HCT116 (cell line): ENCODE data around the gene ATG5.

Experiments
- CBX3 ChIP-seq: IDR thresholded peaks from 2 replicates; pipeline ENCODE4 v1.6.1; 2012; ENCODE audit warnings: low read depth
- CTCF ChIP-seq, 3 experiments: fragments of 200-600 bp in 1 of 3; sonication (generic) in 1 of 3; IDR thresholded peaks in 2 of 3; conservative IDR thresholded peaks in 1 of 3; 2 replicates each; pipeline ENCODE4 v1.5.1; 2012 to 2017; ENCODE audit warnings: low read depth in 2 of 3, low read length in 2 of 3, antibody characterized with exemption in 1 of 3, borderline replicate concordance in 1 of 3, control low read depth in 1 of 3, mild to moderate bottlenecking in 1 of 3, mixed read lengths in 1 of 3, mixed run types in 1 of 3, moderate library complexity in 1 of 3; ENCODE audit not compliant: insufficient read depth in 1 of 3
- EGR1 ChIP-seq: IDR thresholded peaks from 2 replicates; pipeline ENCODE4 v1.6.1; 2012; ENCODE audit warnings: low read depth
- EZH2 ChIP-seq: fragments of 200-600 bp; sonication (generic); IDR thresholded peaks from 2 replicates; pipeline ENCODE4 v1.6.1; 2017; ENCODE audit warnings: antibody characterized with exemption, mixed run types
- POLR2A ChIP-seq: IDR thresholded peaks from 2 replicates; pipeline ENCODE4 v1.7.0; 2011; ENCODE audit warnings: borderline replicate concordance; ENCODE audit not compliant: insufficient read depth, insufficient read length; ENCODE audit errors: extremely low read depth
- POLR2AphosphoS5 ChIP-seq: IDR thresholded peaks from 2 replicates; pipeline ENCODE4 v1.6.1; 2011; ENCODE audit warnings: mild to moderate bottlenecking, low read depth, low read length, moderate library complexity
- RAD21 ChIP-seq: IDR thresholded peaks from 2 replicates; pipeline ENCODE4 v1.6.1; 2012; ENCODE audit warnings: low read depth, mild to moderate bottlenecking
- SP1 ChIP-seq: IDR thresholded peaks from 2 replicates; pipeline ENCODE4 v1.6.1; 2012; ENCODE audit warnings: low read depth

DNA sequence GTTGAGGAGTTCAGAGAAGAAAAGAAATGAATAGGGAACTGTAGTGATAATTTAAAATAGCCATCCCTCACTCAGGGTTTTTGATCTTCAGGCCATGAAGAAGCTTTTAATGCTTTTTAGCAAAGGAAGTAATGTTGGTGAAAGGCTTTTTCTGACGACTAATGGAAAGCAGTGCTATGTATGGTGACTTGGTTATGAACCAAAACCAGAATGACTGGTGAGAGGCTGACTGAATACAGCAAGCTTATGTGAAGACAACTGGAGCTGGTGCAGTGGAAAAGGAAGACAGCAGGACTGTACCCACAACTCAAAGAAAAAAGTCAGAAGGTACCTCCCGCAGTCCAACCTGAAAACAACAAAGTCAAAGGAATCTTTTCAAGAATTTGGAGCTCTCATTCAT, 120.6 kb downstream of the ATG5 start:
- TF ChIP-seq CTCF (IDR thresholded peaks at IDR 0.05 in 2 of 3, conservative IDR thresholded peaks at IDR 0.05 in 1 of 3; ENCODE audit: borderline replicate concordance in 1 of 3, insufficient read depth in 1 of 3, low read depth in 2 of 3, low read length in 2 of 3) (no peak), SP1 (no peak), POLR2AphosphoS5 (no peak), RAD21 (no peak), CBX3 (no peak), POLR2A (no peak), EGR1 (no peak), EZH2 (no peak)
